ENCODE measurements around the gene PRKG1.

Gene PRKG1

GRCh38 chr10:51666456-51666855 lies 592.2 kb downstream of the PRKG1 start:
- Histone ChIP-seq H3K9me3 (ENCODE audit: control insufficient read depth, insufficient read depth, low read length) (no peaks in the 10 kb centered on the region), H3F3A (ENCODE audit: control insufficient read depth, insufficient read depth) (no peaks in the 10 kb centered on the region), H3K79me2 (ENCODE audit: control insufficient read depth, low read length) (no peaks in the 10 kb centered on the region), H3K9me2 (replicated peaks; ENCODE audit: control insufficient read depth, low read length) (no peaks in the 10 kb centered on the region), H3K27me3 (ENCODE audit: control insufficient read depth, low read length) (peaks cover 6% of the 10 kb centered on the region), H3K4me2 (ENCODE audit: low read length) (no peak overlapping the region), H3K4me3 (ENCODE audit: low read length) (no peak overlapping the region), H3K4me1 (ENCODE audit: control insufficient read depth, low read length) (no peaks in the 10 kb centered on the region), H3K36me3 (ENCODE audit: control insufficient read depth, low read length) (no peaks in the 10 kb centered on the region), H3K27ac (ENCODE audit: low read depth, low read length) (no peak overlapping the region), H4K20me1 (ENCODE audit: control insufficient read depth, insufficient read depth, low read depth, low read length) (no peaks in the 10 kb centered on the region)
- TF ChIP-seq CTCF (IDR thresholded peaks at IDR 0.05; ENCODE audit: low read depth, low read length, poor library complexity, severe bottlenecking) = no peak
- TF ChIP-seq EZH2phosphoT487 (IDR thresholded peaks at IDR 0.05; ENCODE audit: borderline replicate concordance, low read length) = no peak

GRCh38 chr10:51667678-51668335 lies 593.5 kb downstream of the PRKG1 start:
- H3K27me3 ChIP-seq (ENCODE audit: control insufficient read depth, low read length) = peaks cover 6% of the 10 kb centered on the region
- TF ChIP-seq CTCF (IDR thresholded peaks at IDR 0.05; ENCODE audit: low read depth, low read length, poor library complexity, severe bottlenecking) (no peak), EZH2phosphoT487 (IDR thresholded peaks at IDR 0.05; ENCODE audit: borderline replicate concordance, low read length) (no peak)
- H4K20me1 ChIP-seq (ENCODE audit: control insufficient read depth, insufficient read depth, low read depth, low read length) = no peaks in the 10 kb centered on the region
- no peaks in the 10 kb centered on the region for H3K4me1 ChIP-seq (ENCODE audit: control insufficient read depth, low read length)
- H3K9me2 ChIP-seq (replicated peaks; ENCODE audit: control insufficient read depth, low read length) = no peaks in the 10 kb centered on the region
- no peaks in the 10 kb centered on the region for H3F3A ChIP-seq (ENCODE audit: control insufficient read depth, insufficient read depth)
- H3K4me3 ChIP-seq (ENCODE audit: low read length) = no peak overlapping the region
- H3K79me2 ChIP-seq (ENCODE audit: control insufficient read depth, low read length) = no peaks in the 10 kb centered on the region
- H3K27ac ChIP-seq (ENCODE audit: low read depth, low read length) = no peak overlapping the region
- no peak overlapping the region for H3K4me2 ChIP-seq (ENCODE audit: low read length)
- no peaks in the 10 kb centered on the region for H3K9me3 ChIP-seq (ENCODE audit: control insufficient read depth, insufficient read depth, low read length)
- H3K36me3 ChIP-seq (ENCODE audit: control insufficient read depth, low read length) = no peaks in the 10 kb centered on the region

- Histone ChIP-seq H3K27me3 (ENCODE audit: control insufficient read depth, low read length) (peaks cover 6% of the 10 kb centered on the region), H3K9me3 (ENCODE audit: control insufficient read depth, insufficient read depth, low read length) (no peaks in the 10 kb centered on the region), H3K4me2 (ENCODE audit: low read length) (no peak overlapping the region), H3F3A (ENCODE audit: control insufficient read depth, insufficient read depth) (no peaks in the 10 kb centered on the region), H3K79me2 (ENCODE audit: control insufficient read depth, low read length) (no peaks in the 10 kb centered on the region), H3K27ac (ENCODE audit: low read depth, low read length) (no peak overlapping the region), H3K4me3 (ENCODE audit: low read length) (no peak overlapping the region), H3K4me1 (ENCODE audit: control insufficient read depth, low read length) (no peaks in the 10 kb centered on the region), H3K36me3 (ENCODE audit: control insufficient read depth, low read length) (no peaks in the 10 kb centered on the region), H3K9me2 (replicated peaks; ENCODE audit: control insufficient read depth, low read length) (no peaks in the 10 kb centered on the region), H4K20me1 (ENCODE audit: control insufficient read depth, insufficient read depth, low read depth, low read length) (no peaks in the 10 kb centered on the region)
- TF ChIP-seq EZH2phosphoT487 (IDR thresholded peaks at IDR 0.05; ENCODE audit: borderline replicate concordance, low read length) (no peak), CTCF (IDR thresholded peaks at IDR 0.05; ENCODE audit: low read depth, low read length, poor library complexity, severe bottlenecking) (no peak)
Measured at GRCh38 chr10:51668336-51668689, 594.0 kb downstream of the PRKG1 start.
